SK-N-MC (cell line): ENCODE measurements around the gene LCN1.
"Not testable (repeated sequence)": the region's sequence is repeated elsewhere in the genome, so short reads cannot be mapped to it uniquely, and the experiment has no call there.

Source experiments
- DNase-seq: peaks from one replicate; pipeline ENCODE4 v3.0.0-alpha.2; 2011; ENCODE audit warnings: low read depth, low spot score
- H3K27ac ChIP-seq: fragments of 200-600 bp; sonication (generic); 2 replicates; pipeline ENCODE4 v1.5.1; 2016; ENCODE audit warnings: mixed run types
- H3K36me3 ChIP-seq: fragments of 200-600 bp; sonication (generic); 2 replicates; pipeline ENCODE4 v1.6.1; 2017; ENCODE audit warnings: antibody characterized with exemption, low read length, mixed read lengths; ENCODE audit not compliant: insufficient read depth
- H3K4me3 ChIP-seq: fragments of 200-600 bp; sonication (generic); 2 replicates; pipeline ENCODE4 v1.5.1; 2016
- H3K9ac ChIP-seq: fragments of 200-600 bp; sonication (generic); 2 replicates; pipeline ENCODE4 v1.8.0; 2017; ENCODE audit warnings: mixed run types, mixed read lengths; ENCODE audit not compliant: insufficient read length
- H3K9me3 ChIP-seq: fragments of 200-600 bp; sonication (generic); 2 replicates; pipeline ENCODE4 v1.6.1; 2017; ENCODE audit warnings: low read depth, mild to moderate bottlenecking, antibody characterized with exemption, low read length, moderate library complexity, mixed read lengths
- EZH2 ChIP-seq: fragments of 200-600 bp; sonication (generic); IDR thresholded peaks from one replicate; pipeline ENCODE4 v1.6.1; 2017; ENCODE audit warnings: antibody characterized with exemption
- FOXP2 ChIP-seq: optimal IDR thresholded peaks from 2 replicates; pipeline ENCODE3; 2011; ENCODE audit warnings: mild to moderate bottlenecking, moderate library complexity; ENCODE audit not compliant: insufficient read depth; ENCODE audit errors: extremely low read length, control extremely low read depth
- POLR2AphosphoS5 ChIP-seq: IDR thresholded peaks from 2 replicates; pipeline ENCODE4 v1.6.1; 2012; ENCODE audit warnings: mild to moderate bottlenecking, low read depth, low read length, borderline replicate concordance

LCN1 gene

GRCh38 chr9:135506327-135507103 is 14.7 kb upstream of the LCN1 start:
- Histone ChIP-seq H3K27ac (no peak overlapping the region), H3K36me3 (peaks cover 37% of the 10 kb centered on the region), H3K9me3 (no peaks in the 10 kb centered on the region), H3K9ac (no peak overlapping the region), H3K4me3 (no peak overlapping the region)
- no peak for DNase-seq
- TF ChIP-seq POLR2AphosphoS5 (no peak), FOXP2 (no peak), EZH2 (no peak)

GRCh38 chr9:135507104-135508035 is 13.9 kb upstream of the LCN1 start:
- Histone ChIP-seq H3K27ac (no peak overlapping the region), H3K4me3 (no peak overlapping the region), H3K9ac (no peak overlapping the region), H3K9me3 (no peaks in the 10 kb centered on the region), H3K36me3 (peaks cover 29% of the 10 kb centered on the region; the same call in 1 of the 2 replicates)
- DNase-seq: no peak
- TF ChIP-seq FOXP2 (no peak), EZH2 (no peak), POLR2AphosphoS5 (no peak)

GRCh38 chr9:135508211-135508820 is 12.9 kb upstream of the LCN1 start:
- Histone ChIP-seq H3K9me3 (no peaks in the 10 kb centered on the region), H3K27ac (no peak overlapping the region), H3K9ac (no peak overlapping the region), H3K36me3 (peaks cover 20% of the 10 kb centered on the region; the same call in 1 of the 2 replicates), H3K4me3 (no peak overlapping the region)
- DNase-seq: no peak
- no peak for TF ChIP-seq FOXP2
- TF ChIP-seq EZH2: no peak
- no peak for TF ChIP-seq POLR2AphosphoS5

- no peak overlapping the region for H3K4me3 ChIP-seq
- H3K27ac ChIP-seq: no peak overlapping the region
- peaks cover 9% of the 10 kb centered on the region; the same call in 1 of the 2 replicates for H3K36me3 ChIP-seq
- DNase-seq: no peak
- H3K9ac ChIP-seq: no peak overlapping the region
- TF ChIP-seq EZH2: no peak
- no peak for TF ChIP-seq POLR2AphosphoS5
- TF ChIP-seq FOXP2: no peak
- H3K9me3 ChIP-seq: no peaks in the 10 kb centered on the region
These were observed 11.8 kb upstream of the LCN1 start for GRCh38 chr9:135509458-135509857.

- no peak for DNase-seq
- no peak overlapping the region for H3K27ac ChIP-seq
- TF ChIP-seq FOXP2 (no peak), EZH2 (no peak), POLR2AphosphoS5 (no peak)
- no peaks in the 10 kb centered on the region for H3K9me3 ChIP-seq
- H3K36me3 ChIP-seq: no peaks in the 10 kb centered on the region
- H3K4me3 ChIP-seq: no peak overlapping the region
- no peak overlapping the region for H3K9ac ChIP-seq
These were observed 9.0 kb upstream of the LCN1 start for GRCh38 chr9:135512241-135512603.

GRCh38 chr9:135512904-135513303 is 8.3 kb upstream of the LCN1 start:
- no peak for DNase-seq
- no peaks in the 10 kb centered on the region for H3K9me3 ChIP-seq
- TF ChIP-seq EZH2 (no peak), POLR2AphosphoS5 (no peak), FOXP2 (no peak)
- no peak overlapping the region for H3K27ac ChIP-seq
- H3K36me3 ChIP-seq: no peaks in the 10 kb centered on the region
- H3K9ac ChIP-seq: no peak overlapping the region
- no peak overlapping the region for H3K4me3 ChIP-seq

- Histone ChIP-seq H3K36me3 (no peaks in the 10 kb centered on the region), H3K9me3 (no peaks in the 10 kb centered on the region), H3K4me3 (no peak overlapping the region), H3K27ac (no peak overlapping the region), H3K9ac (no peak overlapping the region)
- no peak for TF ChIP-seq POLR2AphosphoS5
- no peak for TF ChIP-seq FOXP2
- no peak for TF ChIP-seq EZH2
- DNase-seq: no peak
These were observed 7.8 kb upstream of the LCN1 start for GRCh38 chr9:135513351-135513846.

GRCh38 chr9:135513906-135514305 is 7.3 kb upstream of the LCN1 start:
- H3K9ac ChIP-seq, H3K27ac ChIP-seq, H3K9me3 ChIP-seq, DNase-seq, H3K4me3 ChIP-seq, H3K36me3 ChIP-seq: not testable (repeated sequence)
